ENCODE measurements around the gene HMCN1. TPM values are rescaled to one million over a fixed set of nuclear protein-coding genes. Genes with fewer than 3 reads are reported as not detected.

The HMCN1 gene
- total RNA-seq, 3 donors from 2014 or later, result 2.0 to 8.6 (median 3.4) TPM

DNA sequence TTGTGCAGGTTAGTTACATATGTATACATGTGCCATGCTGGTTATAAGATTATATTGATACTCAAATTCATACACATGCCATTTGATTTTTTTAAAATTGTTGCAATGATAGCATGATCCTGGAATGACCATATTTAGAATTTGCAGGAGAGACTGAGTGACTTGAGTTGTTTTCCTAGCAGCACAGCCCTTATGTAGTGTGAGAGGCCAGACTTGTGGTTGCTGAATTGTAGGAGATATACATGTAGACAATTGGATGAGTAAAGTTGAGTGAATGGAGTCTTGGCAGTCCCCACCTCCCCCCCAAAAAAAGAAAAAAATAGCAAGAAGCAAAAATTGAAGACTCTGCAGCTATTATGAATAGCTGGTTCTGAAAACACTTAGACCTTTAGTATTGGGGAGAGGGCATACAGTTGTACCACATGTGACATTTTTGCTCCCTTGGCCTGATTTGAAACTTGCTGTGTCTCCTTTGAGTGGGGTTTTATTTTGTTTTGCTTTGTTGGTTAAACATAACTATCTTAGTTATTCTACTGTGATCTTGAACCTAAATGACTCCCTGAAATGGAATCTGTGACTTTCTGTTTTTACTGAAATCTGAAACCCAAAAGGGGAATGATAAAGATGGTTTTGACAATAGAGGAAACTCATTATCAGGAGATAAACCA lies 280.3 kb downstream of the HMCN1 start:
- intact Hi-C loops (cut with DNase I, micrococcal nuclease), result no loop called here
- DNase-seq (no peak), ATAC-seq (no peak)
- Histone ChIP-seq H3K9me3 (no peaks in the 10 kb centered on the region), H3K36me3 (ENCODE audit: low read depth) (no peaks in the 10 kb centered on the region), H3K4me1 (ENCODE audit: low read depth) (no peaks in the 10 kb centered on the region), H3K4me3 (no peak overlapping the region)
- TF ChIP-seq CTCF (IDR thresholded peaks at IDR 0.05), result no peak

- H3K4me1 ChIP-seq (ENCODE audit: low read depth), result no peaks in the 10 kb centered on the region
- no peaks in the 10 kb centered on the region for H3K36me3 ChIP-seq (ENCODE audit: low read depth)
- intact Hi-C loops (cut with DNase I, micrococcal nuclease), result no loop called here
Observed at GRCh38 chr1:186016856-186017255, 282.7 kb downstream of the HMCN1 start.

DNA sequence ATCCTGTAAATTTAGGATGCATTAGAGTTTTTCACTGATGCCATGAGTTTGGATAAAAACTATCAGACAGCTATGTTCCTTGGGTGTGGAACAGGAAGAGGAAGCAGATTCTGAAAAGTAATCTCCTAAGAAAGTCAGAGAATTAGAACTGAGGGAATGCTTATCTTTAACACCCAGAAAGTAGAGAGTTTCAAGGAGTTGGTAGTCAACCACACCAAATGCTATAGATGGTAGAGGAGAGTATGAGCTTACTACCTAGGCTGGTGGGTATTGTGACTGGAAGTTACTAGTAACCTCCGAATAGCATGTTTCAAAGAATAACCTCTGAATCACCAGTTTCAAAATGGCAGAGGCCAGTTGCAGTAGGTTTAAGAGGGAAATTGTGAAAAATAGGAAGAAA lies 288.0 kb downstream of the HMCN1 start:
- no peak for TF ChIP-seq CTCF (IDR thresholded peaks at IDR 0.05)
- Histone ChIP-seq H3K4me3 (no peak overlapping the region), H3K36me3 (ENCODE audit: low read depth) (no peaks in the 10 kb centered on the region), H3K4me1 (ENCODE audit: low read depth) (no peaks in the 10 kb centered on the region), H3K9me3 (no peaks in the 10 kb centered on the region)
- intact Hi-C loops (cut with DNase I, micrococcal nuclease), result no loop called here
- DNase-seq, result no peak
- no peak for ATAC-seq

More at GRCh38 chr1:186016856-186017255, 282.7 kb downstream of the HMCN1 start:
- DNase-seq (no peak), ATAC-seq (no peak)
- H3K9me3 ChIP-seq, result no peaks in the 10 kb centered on the region
- TF ChIP-seq CTCF (IDR thresholded peaks at IDR 0.05), result no peak
- no peak overlapping the region for H3K4me3 ChIP-seq

DNA sequence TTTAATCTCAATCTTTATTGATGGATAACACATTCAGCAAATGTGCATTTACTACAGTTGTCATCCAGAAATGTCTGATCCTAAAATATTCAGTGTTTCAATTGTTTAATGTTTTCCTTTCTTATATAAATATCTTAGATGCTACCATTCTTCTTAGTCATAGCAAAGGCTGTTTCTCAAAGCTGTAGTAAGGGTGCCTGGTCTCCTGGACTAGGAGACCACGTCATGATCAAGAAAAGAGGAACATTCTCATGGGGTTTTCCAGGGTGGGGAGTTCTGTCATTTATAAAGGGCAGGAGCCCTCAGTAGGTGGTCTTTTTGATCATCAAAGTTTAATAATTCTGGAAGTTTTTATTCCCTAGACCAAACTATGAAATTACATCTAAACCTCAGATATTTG lies 292.8 kb downstream of the HMCN1 start:
- ATAC-seq, result no peak
- DNase-seq, result no peak
- TF ChIP-seq CTCF (IDR thresholded peaks at IDR 0.05), result no peak

DNA sequence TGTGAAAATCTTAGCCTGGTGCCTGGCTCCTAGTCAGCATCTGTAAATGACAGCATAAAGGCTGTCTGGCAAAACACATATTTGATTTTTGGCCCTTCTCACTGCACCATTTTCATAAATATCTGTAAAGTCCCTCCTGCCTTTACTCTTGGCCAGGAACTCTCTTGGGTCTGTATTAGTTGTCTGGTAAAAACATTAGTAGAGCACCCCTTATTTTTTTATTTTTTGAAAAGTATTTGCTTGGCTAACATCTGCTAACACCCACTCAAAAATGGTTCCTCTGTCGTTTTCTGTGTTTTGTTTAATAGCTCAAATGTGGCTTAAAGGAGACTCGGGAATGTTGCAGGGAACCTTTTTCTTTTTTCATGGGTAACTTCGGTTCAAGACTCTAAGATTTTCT lies 293.4 kb downstream of the HMCN1 start:
- no peaks in the 10 kb centered on the region for H3K36me3 ChIP-seq (ENCODE audit: low read depth)
- no peak for ATAC-seq
- TF ChIP-seq CTCF (IDR thresholded peaks at IDR 0.05), result no peak
- peaks cover 8% of the 10 kb centered on the region for H3K9me3 ChIP-seq
- H3K4me1 ChIP-seq (ENCODE audit: low read depth), result no peaks in the 10 kb centered on the region
- intact Hi-C loops (cut with DNase I, micrococcal nuclease), result no loop called here
- H3K4me3 ChIP-seq, result no peak overlapping the region
- no peak for DNase-seq

More for the DNA sequence above, 292.8 kb downstream of the HMCN1 start:
- no peaks in the 10 kb centered on the region for H3K36me3 ChIP-seq (ENCODE audit: low read depth)
- no peaks in the 10 kb centered on the region for H3K4me1 ChIP-seq (ENCODE audit: low read depth)
- no peak overlapping the region for H3K4me3 ChIP-seq
- H3K9me3 ChIP-seq, result peaks cover 8% of the 10 kb centered on the region
- intact Hi-C loops (cut with DNase I, micrococcal nuclease), result no loop called here

DNA sequence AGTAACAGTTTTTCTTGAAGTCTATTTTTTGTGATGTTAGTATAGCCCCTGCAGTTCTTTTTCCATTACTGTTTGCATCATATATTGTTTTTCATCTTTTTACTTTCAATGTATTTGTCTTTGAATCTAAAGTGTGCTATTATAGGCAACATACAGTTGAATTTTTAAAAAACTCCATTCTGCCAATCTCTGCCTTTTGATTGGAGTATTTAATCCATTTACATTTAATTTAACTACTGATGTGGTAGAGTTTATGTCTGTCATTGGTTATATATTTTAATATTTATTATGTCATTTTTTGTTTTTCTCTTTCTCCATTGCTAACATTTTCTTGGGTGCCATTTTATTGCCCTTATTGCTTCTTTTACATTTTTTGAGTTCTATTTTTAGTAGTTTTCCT lies 296.3 kb downstream of the HMCN1 start:
- TF ChIP-seq CTCF (IDR thresholded peaks at IDR 0.05), result no peak
- H3K4me3 ChIP-seq, result no peak overlapping the region
- H3K9me3 ChIP-seq, result peaks cover 8% of the 10 kb centered on the region
- no peaks in the 10 kb centered on the region for H3K36me3 ChIP-seq (ENCODE audit: low read depth)
- intact Hi-C loops (cut with DNase I, micrococcal nuclease), result no loop called here
- ATAC-seq (no peak), DNase-seq (no peak)
- no peaks in the 10 kb centered on the region for H3K4me1 ChIP-seq (ENCODE audit: low read depth)

Data from mucosa of descending colon (tissue), 3 donors.